Loucy (cell line): ENCODE results near the gene ARHGAP40.

Experiments
- EZH2phosphoT487 ChIP-seq: fragments of 200-600 bp; IDR thresholded peaks from 2 replicates; pipeline ENCODE4 v1.6.1; 2018; ENCODE audit warnings: antibody characterized with exemption, mild to moderate bottlenecking, moderate library complexity, borderline replicate concordance
- TF ChIP-seq, protein P1 (sequence below): fragments of 200-600 bp; sonication (generic); conservative IDR thresholded peaks from 2 replicates; pipeline ENCODE4 v1.5.1; 2014; ENCODE audit warnings: mild to moderate bottlenecking, antibody characterized with exemption, low read length

DNA sequence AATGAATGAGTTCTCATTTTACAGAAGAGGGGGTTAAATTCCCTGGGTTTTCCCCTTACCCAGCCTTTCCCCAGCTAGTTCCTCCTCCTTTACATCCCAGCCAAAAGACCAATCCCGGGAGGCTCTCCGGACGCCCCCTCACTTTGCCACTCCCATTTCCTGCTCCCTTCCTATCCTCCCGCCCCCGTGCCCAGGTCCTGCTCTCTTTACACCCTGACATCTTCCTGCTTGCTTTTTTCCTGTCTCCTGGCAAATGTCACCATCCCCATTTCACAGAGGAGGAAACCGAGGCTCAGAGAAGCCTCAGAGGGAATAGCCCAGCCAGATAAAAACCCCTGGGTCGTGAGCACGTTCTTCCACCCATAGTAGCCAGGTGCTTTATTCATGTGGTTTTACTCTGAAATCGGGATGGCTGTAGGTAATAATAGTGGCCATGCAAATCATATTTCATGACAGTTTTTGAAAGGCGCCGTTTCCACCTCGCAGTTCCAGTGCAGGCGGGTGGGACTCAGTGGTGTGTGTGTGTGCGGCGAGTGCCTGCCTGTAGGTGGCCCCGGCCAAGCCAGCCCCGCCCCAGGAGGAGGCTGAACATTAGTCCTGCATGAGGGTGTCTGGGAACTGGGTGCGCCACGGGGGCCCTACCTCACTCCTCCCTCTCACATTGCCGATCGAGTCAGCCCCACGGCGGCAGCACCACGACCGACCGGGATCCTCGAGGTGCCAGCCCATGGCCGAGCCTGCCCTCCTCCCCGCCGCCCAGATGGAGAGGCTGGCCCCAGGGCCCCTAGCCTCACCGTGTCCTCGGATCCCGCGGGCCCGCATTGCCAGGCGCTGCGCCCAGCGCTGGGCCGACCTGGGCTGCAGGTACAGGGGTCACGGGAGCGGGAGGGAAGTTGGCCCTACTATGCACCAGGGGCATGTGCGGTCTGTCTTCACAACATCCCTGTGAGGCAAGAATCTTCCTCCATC, at the start of gene ARHGAP40:
- TF ChIP-seq, protein P1, sequence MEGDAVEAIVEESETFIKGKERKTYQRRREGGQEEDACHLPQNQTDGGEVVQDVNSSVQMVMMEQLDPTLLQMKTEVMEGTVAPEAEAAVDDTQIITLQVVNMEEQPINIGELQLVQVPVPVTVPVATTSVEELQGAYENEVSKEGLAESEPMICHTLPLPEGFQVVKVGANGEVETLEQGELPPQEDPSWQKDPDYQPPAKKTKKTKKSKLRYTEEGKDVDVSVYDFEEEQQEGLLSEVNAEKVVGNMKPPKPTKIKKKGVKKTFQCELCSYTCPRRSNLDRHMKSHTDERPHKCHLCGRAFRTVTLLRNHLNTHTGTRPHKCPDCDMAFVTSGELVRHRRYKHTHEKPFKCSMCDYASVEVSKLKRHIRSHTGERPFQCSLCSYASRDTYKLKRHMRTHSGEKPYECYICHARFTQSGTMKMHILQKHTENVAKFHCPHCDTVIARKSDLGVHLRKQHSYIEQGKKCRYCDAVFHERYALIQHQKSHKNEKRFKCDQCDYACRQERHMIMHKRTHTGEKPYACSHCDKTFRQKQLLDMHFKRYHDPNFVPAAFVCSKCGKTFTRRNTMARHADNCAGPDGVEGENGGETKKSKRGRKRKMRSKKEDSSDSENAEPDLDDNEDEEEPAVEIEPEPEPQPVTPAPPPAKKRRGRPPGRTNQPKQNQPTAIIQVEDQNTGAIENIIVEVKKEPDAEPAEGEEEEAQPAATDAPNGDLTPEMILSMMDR: no peak
- no peak for TF ChIP-seq EZH2phosphoT487
